GM21576 (cell line): ENCODE data around the gene CXCR5.
A peak's percentile ranks its signal among the peaks of the same experiment; 100 is the strongest.

Source experiments
- ATAC-seq: cut with Tn5 transposase; IDR thresholded peaks from one replicate; pipeline ENCODE4 v1.9.1; 2021; ENCODE audit warnings: mild to moderate bottlenecking, moderate library complexity; ENCODE audit not compliant: unreplicated experiment

The CXCR5 gene

GRCh38 chr11:118924591-118925585, 41.2 kb downstream of the CXCR5 start:
- ATAC-seq = no peak

GRCh38 chr11:118927554-118928100, 43.9 kb downstream of the CXCR5 start:
- ATAC-seq = no peak

- ATAC-seq = peak; percentile 46
Observed at GRCh38 chr11:118928101-118928869, 44.6 kb downstream of the CXCR5 start.

GRCh38 chr11:118928870-118929500, 45.3 kb downstream of the CXCR5 start:
- ATAC-seq = no peak

- ATAC-seq = no peak
Observed at GRCh38 chr11:118929501-118930093, 45.9 kb downstream of the CXCR5 start.

GRCh38 chr11:118930094-118930712, 46.5 kb downstream of the CXCR5 start:
- no peak for ATAC-seq

- ATAC-seq = no peak
Observed at GRCh38 chr11:118931571-118931970, 47.9 kb downstream of the CXCR5 start.

- ATAC-seq = no peak
Observed at GRCh38 chr11:118933486-118933885, 49.8 kb downstream of the CXCR5 start.

- no peak for ATAC-seq
Observed at GRCh38 chr11:118935376-118935775, 51.7 kb downstream of the CXCR5 start.

GRCh38 chr11:118938491-118939403, 55.1 kb downstream of the CXCR5 start:
- no peak for ATAC-seq

- ATAC-seq = no peak
Observed at GRCh38 chr11:118939404-118939915, 55.8 kb downstream of the CXCR5 start.

- no peak for ATAC-seq
Observed at GRCh38 chr11:118939953-118940598, 56.4 kb downstream of the CXCR5 start.

- ATAC-seq = no peak
Observed at GRCh38 chr11:118947091-118947490, 63.4 kb downstream of the CXCR5 start.
